ENCODE data around the gene TMEM87A.
"Not testable (repeated sequence)": the region's sequence is repeated elsewhere in the genome, so short reads cannot be mapped to it uniquely, and the experiment has no call there.

The TMEM87A gene, protein sequence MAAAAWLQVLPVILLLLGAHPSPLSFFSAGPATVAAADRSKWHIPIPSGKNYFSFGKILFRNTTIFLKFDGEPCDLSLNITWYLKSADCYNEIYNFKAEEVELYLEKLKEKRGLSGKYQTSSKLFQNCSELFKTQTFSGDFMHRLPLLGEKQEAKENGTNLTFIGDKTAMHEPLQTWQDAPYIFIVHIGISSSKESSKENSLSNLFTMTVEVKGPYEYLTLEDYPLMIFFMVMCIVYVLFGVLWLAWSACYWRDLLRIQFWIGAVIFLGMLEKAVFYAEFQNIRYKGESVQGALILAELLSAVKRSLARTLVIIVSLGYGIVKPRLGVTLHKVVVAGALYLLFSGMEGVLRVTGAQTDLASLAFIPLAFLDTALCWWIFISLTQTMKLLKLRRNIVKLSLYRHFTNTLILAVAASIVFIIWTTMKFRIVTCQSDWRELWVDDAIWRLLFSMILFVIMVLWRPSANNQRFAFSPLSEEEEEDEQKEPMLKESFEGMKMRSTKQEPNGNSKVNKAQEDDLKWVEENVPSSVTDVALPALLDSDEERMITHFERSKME

DNA sequence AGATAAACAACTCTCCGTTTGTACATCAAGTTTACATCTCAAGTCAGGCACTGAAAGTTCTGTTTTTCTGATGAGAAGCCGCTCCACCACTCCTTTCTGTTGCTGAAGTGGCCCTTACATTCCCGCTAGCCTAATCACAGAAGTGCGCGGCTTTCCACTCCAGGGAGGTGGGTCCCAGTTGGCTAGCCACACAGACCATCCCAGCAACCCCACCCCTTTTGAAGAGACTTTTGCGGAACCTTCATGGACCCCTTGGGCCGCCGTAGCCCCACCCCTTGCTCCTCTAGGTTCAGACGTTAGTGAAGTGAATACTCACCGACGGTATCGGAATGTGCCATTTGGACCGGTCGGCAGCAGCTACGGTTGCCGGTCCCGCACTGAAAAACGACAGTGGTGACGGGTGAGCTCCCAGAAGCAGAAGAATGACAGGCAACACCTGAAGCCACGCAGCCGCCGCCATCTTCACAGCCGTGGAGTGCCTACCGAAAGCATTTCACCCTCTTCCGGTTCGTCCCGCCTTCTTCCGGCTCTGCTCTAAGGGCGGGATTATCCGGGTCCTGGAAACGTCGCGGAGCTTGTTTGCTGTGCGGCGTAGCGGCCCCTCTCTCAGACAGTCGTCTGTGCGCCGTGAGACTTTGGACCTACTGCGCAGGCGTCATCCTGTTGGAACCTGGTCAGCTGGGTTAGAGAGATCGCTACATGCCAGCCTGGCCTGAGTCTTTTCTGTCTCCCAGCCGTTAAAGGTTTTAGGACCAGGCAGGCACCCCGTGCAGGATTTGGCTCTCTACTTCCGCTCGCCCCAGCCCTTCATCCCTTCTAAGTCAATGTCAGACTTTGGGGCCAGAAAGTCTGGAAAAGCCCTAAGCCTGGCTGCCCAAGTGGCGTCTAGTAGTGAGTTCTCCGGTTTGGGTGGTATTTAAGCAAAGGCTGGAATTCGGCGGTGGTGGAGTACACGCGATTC lies at the start of gene TMEM87A, which contains the start of gene GANC:
Gene TMEM87A, minus strand, starts transcription at position 495 of the 961 bp plus-strand sequence. Its CDS starts 35 bp downstream, at position 460.
Gene GANC, plus strand, starts transcription at position 263 of the 961 bp plus-strand sequence. CDS start 1,281 bp downstream, outside the sequence.
- TF ChIP-seq, protein P1, sequence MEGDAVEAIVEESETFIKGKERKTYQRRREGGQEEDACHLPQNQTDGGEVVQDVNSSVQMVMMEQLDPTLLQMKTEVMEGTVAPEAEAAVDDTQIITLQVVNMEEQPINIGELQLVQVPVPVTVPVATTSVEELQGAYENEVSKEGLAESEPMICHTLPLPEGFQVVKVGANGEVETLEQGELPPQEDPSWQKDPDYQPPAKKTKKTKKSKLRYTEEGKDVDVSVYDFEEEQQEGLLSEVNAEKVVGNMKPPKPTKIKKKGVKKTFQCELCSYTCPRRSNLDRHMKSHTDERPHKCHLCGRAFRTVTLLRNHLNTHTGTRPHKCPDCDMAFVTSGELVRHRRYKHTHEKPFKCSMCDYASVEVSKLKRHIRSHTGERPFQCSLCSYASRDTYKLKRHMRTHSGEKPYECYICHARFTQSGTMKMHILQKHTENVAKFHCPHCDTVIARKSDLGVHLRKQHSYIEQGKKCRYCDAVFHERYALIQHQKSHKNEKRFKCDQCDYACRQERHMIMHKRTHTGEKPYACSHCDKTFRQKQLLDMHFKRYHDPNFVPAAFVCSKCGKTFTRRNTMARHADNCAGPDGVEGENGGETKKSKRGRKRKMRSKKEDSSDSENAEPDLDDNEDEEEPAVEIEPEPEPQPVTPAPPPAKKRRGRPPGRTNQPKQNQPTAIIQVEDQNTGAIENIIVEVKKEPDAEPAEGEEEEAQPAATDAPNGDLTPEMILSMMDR (IDR thresholded peaks at IDR 0.05; ENCODE audit: low read depth, low read length), result no peak
- H3K4me3 ChIP-seq (ENCODE audit: low read depth, low read length), result peak within 1 kb of the TSS; percentile 83
- in situ Hi-C loops (cut with HindIII; ENCODE audit: low sequenced_read_pairs), result no loop called here
- DNase-seq (ENCODE audit: low read depth, low spot score), result peak; percentile 99

DNA sequence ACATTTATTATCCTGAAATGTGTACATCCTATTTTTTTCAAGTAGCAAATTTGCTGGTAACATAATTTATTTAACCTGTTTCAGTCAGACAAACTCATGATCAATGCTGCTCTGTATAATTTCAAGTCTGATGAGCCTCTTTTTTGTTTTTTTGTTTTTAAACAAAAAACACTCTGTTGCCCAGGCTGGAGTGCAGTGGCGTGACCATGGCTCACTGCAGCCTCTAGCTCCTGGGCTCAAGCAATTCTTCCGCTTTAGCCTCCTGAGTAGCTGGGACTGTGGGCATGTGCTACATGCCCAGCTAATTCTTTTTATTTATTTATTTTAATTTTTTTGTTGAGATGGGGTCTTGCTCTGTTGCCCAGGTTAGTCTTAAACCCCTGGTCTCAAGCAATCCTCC lies 46.0 kb upstream of the TMEM87A start:
- H3K4me3 ChIP-seq (ENCODE audit: low read depth, low read length), result no peak overlapping the region
- in situ Hi-C loops (cut with HindIII; ENCODE audit: low sequenced_read_pairs), result no loop called here
- TF ChIP-seq, protein P1 (IDR thresholded peaks at IDR 0.05; ENCODE audit: low read depth, low read length), result no peak
- no peak for DNase-seq (ENCODE audit: low read depth, low spot score)

DNA sequence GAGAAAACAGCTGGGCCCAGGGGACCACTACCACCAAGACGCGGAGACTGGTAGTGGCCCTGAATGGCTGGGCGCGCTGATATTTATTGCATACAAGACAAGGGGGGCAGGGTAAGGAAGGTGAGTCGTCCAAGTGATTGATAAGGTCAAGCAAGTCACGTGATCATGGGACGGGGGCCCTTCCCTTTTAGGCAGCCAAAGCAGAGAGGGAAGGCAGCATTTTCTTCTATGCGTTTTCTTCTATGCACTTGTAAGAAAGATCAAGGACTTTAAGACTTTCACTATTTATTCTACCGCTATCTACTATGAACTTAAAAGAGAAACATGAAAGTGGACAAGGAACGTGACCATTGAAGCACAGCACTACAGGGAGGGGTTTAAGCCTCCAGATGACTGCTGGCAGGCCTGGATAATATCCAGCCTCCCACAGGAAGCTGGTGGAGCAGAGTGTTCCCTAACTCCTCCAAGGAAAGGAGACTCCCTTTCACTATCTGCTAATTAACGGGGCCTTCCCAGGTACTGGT lies 43.1 kb upstream of the TMEM87A start:
- H3K4me3 ChIP-seq (ENCODE audit: low read depth, low read length); in situ Hi-C loops (cut with HindIII; ENCODE audit: low sequenced_read_pairs); DNase-seq (ENCODE audit: low read depth, low spot score): not testable (repeated sequence)

DNA sequence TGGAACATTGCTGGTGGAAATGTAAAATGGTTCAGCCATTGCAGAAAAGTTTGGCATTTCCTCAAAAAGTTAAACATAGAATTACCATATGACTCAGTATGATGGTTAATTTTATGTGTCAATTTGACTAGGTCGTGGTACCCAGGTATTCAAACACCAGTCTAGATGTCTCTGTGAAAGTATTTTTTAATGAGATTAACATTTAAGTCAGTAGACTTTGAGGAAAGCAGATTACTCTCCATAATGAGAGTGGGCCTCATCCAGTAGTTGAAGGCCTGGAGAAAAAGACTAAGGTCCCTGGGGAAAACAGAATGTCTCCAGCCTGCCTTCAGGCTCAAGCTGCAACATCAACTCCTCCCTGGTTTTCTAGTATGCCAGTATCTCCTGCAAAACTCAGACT lies 42.3 kb upstream of the TMEM87A start:
- no peak overlapping the region for H3K4me3 ChIP-seq (ENCODE audit: low read depth, low read length)
- TF ChIP-seq, protein P1 (IDR thresholded peaks at IDR 0.05; ENCODE audit: low read depth, low read length), result no peak
- no peak for DNase-seq (ENCODE audit: low read depth, low spot score)
- in situ Hi-C loops (cut with HindIII; ENCODE audit: low sequenced_read_pairs), result no loop called here

DNA sequence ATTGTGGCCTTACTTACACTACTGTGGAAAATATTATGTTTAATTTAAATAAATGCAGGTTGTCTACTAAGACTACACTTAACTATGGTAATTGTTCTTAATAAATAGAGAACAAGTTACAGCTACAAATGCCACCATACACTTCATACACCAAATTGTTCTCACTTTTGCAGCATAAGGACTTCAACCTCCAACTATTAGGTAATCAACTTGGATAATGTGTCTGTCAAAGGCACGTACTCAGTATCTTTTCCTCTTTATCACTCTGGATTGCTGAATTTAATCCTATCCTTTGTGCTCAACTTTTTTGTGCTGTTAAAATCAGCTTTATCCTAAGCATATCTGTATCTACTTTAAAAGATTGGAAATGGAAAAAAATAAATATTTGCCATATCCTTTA lies 41.6 kb upstream of the TMEM87A start:
- in situ Hi-C loops (cut with HindIII; ENCODE audit: low sequenced_read_pairs), result no loop called here
- TF ChIP-seq, protein P1 (IDR thresholded peaks at IDR 0.05; ENCODE audit: low read depth, low read length), result no peak
- DNase-seq (ENCODE audit: low read depth, low spot score), result no peak

DNA sequence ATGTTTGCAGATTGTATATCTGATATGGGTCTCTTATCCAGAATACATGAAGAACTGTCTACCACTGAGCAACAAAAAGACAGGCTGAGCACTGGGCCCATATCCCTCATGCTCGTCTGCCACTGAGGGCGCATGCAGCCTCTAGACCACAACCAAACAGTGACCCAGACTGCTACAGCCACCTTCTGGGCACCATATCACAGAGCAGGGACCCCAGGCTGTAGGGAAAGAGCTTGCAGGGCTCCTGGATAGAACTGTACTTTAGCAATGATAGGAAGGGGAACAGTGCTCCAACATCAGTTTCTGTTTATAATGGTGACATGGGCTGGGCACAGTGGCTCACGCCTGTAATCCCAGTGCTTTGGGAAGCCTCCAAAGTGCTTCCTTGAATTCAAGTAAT lies 40.2 kb upstream of the TMEM87A start:
- no peak for DNase-seq (ENCODE audit: low read depth, low spot score)
- TF ChIP-seq, protein P1 (IDR thresholded peaks at IDR 0.05; ENCODE audit: low read depth, low read length), result no peak
- no peak overlapping the region for H3K4me3 ChIP-seq (ENCODE audit: low read depth, low read length)
- in situ Hi-C loops (cut with HindIII; ENCODE audit: low sequenced_read_pairs), result no loop called here

More for the DNA sequence above, 41.6 kb upstream of the TMEM87A start:
- H3K4me3 ChIP-seq (ENCODE audit: low read depth, low read length), result no peak overlapping the region
